GM18907 (cell line): Measurements from ENCODE around the gene SSBP4.

ENCODE experiments used
- ATAC-seq: cut with Tn5 transposase; IDR thresholded peaks from one replicate; pipeline ENCODE4 v1.9.1; 2021; ENCODE audit warnings: mild to moderate bottlenecking, moderate library complexity; ENCODE audit not compliant: unreplicated experiment

The SSBP4 gene

GRCh38 chr19:18461471-18461870 is 42.3 kb downstream of the SSBP4 start:
- ATAC-seq, result no peak

GRCh38 chr19:18464646-18465045 is 45.4 kb downstream of the SSBP4 start:
- no peak for ATAC-seq

DNA sequence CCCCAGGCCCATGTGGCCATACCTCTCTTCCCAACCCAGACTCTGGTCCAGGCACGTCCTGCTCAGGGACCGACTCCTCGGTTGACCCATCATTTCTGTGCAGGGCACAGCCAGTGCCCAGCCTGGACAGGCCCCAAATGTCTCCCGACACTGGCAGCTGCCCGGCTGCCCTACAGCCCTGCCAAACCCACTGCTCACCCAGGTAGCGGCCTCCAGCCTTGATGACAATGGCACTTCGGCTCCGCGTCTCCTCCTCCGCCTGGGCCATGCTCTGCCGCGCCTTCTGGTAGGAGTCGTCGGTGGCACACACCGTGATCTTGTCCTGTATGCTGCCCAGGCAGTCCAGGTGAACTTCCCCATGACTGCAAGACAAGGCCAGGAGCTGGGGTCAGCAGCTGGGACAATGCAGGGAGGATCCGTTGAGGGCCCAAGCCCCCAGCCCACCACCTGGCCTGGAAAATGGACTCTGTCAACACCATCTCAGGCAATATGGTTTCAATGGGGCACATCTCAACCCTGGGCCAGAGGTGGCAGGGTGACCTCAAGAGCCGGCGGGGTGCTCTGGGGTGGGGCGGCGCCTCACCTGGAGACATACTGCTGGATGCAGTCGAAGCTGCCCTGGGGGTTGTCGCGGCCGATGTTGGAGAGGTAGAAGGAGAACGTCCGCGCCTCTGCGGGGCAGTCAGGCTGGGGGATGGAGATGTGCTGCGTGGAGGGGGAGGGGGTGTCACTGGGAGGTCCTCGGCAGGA is 46.2 kb downstream of the SSBP4 start:
- no peak for ATAC-seq

GRCh38 chr19:18465964-18466339 is 46.8 kb downstream of the SSBP4 start:
- ATAC-seq, result no peak

GRCh38 chr19:18466354-18466753 is 47.2 kb downstream of the SSBP4 start:
- no peak for ATAC-seq

- ATAC-seq, result no peak
These were observed 48.8 kb downstream of the SSBP4 start for GRCh38 chr19:18467978-18468377.

- no peak for ATAC-seq
These were observed 49.3 kb downstream of the SSBP4 start for GRCh38 chr19:18468517-18468916.

DNA sequence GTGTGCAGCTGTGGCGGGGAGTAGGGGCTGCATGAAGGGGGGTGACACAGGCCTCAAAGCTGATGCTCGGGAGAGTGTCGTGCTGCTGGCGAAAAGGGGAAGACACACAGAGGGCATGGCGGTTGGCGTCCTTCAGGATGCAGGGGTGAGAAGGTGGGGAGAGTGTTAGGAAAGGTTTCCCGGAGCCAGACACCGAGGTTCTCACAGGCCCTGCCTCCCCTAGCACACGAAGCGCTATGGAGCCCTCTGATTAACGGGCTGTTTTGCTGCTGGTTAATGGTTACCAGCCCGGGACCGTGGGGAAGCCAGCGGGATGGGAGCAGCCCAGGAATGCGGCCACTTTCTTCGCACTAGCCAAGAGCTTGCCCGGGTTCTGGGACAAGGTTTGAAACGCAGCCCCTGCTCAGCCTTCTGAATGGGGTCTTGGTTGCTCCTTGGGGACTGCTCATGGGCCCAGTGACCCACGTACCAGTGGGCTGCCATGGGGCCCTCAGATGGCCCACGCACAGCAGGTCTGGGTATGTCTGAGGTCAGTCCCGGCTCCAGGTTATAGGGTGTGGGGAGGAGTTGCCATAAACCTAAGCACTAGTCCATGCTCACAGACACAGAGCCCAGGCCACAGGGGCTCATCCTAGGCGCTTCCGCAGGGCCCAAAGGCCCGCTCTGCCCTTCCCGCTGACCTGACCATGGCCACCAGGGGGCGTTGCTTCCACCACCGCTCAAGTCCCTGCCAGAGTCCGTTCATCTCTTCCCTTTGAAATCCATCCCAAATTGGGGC is 50.1 kb downstream of the SSBP4 start:
- ATAC-seq, result no peak

DNA sequence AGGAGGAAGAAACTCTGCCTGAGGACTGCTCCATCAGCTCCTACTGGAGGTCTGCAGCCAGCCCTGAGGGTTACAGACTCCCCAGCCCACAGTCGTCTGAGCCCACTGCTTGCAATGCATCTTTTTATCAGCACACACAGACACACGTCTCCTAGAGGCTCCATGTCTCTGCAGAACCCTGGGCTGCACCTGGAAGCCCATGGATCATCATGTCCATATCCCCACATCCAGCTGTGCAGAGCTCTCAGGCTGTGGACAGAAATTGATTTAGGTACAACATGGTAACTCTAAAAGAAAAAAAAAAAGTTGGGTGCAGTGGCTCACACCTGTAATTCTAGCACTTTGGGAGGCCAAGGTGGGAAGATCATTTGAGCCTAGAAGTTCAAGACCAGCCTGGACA is 51.6 kb downstream of the SSBP4 start:
- ATAC-seq, result no peak

DNA sequence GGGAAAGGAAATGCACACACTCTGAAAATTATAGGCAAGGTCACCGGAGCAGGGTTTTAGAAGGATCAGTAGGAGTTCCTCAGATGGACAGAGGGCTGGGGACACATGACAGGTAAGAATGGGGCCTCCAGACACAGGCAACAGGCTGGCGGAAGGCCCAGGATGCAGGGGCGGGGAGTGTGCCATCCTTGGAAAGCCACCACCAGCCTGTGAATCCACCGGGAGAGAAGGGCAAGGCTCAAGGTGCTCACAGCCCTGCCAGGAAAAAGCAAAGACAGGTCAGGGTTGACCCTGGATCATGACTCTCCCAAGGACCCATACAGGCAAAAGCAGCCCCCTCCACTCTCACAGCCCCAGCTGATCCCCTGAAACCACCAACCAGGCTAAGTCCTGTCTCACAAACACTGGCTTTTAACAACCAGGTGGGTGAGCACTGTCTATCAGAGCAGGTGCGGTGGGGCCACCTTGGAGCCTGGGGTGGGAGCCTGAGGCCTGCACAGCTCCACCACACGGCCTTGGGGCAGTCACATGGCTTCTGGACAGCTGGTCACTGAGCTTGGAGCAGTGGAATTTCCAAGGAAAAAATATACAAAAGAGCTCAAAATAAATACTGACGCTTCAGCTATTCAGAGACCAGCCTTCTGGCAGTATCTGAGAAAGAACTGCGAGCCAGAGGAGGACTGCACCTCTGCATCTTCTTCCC is 54.0 kb downstream of the SSBP4 start:
- ATAC-seq, result no peak

- no peak for ATAC-seq
These were observed 54.5 kb downstream of the SSBP4 start for GRCh38 chr19:18473706-18474087.

DNA sequence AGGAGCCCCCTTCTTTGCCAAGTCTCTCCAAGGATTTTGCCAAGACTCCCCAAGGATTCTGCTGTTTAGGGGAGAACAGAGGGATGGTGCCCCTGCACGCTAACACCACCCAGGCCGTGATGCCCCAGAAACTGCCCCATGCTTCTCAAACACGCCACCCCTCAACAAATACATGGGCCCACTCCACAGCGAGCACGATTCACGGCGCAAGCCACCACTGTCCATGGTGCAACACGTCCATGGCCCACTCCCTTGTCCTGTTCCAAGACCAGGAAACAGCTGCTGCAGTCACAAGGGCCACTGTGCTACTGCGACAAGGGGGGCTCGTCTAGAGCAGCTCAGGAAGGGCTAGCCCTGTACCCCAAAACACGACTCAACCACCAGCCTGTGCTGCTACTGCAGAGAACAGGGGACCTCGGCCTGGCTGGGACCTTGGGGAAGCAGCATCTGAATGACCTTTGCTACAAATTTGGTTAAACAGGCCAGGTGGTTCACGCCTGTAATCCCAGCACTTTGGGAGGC is 55.2 kb downstream of the SSBP4 start:
- no peak for ATAC-seq

DNA sequence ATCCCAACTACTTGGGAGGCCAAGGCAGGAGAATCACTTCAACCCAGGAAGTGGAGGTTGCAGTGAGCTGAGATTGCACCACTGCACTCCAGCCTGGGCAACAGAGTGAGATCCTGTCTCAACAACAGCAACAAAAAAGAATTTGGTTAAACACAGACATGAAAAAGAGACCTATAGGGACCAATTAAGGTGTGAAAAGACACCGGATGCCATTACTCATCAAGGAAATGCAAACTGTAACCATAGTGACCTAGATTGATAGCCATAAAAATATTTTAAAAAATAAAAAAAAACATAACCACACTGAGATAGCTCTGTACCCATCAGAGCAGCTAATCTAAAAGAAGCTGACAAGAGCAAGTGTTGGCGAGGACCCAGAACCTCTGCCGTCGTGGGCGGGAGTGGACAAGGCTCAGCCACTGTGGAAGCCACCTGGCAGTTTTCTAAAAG is 55.8 kb downstream of the SSBP4 start:
- ATAC-seq, result no peak

- ATAC-seq, result no peak
These were observed 56.6 kb downstream of the SSBP4 start for GRCh38 chr19:18475762-18476331.

DNA sequence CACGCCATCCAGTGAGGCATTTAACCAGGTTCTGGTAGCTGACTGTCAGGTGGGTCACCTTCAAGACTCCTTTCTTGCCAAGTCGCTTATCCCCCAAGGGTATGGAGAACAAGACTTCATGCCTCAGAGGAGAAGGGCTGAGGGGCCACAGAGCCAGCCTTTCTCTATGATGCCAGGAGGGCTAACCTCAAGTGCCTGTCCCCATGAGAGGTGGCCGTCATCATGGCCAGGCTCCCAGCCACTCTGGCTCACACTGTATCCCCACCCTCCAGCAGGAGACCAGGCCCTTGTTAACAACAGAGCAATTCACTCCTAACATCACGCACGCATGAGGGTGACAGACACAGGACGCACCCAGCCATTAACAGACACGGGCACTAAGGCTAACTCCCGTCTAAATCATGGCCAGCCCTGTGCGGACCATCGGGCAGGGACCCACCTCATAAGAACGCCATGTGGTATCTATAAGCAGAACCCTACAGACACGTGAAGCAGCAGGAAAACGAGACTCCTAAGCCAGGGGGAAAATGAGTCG is 57.4 kb downstream of the SSBP4 start:
- no peak for ATAC-seq

- ATAC-seq, result no peak
These were observed 58.0 kb downstream of the SSBP4 start for GRCh38 chr19:18477042-18477779.

- ATAC-seq, result no peak
These were observed 58.8 kb downstream of the SSBP4 start for GRCh38 chr19:18477974-18478373.

GRCh38 chr19:18478545-18479311 is 59.5 kb downstream of the SSBP4 start:
- peak; percentile 75 for ATAC-seq

DNA sequence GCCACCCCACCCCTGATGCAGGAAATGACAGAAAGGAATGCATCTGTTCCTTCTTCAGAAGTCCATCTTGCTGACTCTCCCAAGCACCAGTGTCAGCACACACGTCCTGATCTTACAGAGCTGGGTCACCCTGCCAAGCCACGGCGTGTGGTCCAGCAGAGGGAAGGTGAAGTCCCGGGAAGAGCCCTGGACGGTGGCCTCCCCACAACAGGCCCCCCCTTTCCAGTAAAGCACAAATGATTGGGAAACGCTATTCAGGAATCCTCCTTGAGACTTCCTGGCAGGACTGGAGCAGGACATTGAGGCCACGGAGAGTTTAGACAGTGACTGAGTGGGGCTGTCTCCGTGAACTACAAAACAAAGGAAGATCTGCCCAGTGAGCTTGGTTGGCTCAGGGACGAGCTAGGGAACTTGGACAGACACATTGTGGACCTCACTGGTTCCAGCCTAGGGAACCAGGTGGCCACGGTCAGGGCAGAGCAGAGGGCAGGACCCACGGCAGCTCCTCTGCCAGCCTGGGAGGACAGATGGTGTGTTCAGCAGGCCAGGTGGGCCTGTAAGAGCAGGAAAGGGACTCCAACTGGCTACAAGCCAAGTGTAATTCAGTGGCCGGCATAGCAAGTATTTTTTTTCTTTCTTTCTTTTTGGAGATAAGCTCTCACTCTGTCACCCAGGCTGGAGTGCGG is 61.0 kb downstream of the SSBP4 start:
- no peak for ATAC-seq
